ENCODE measurements around the gene NDUFS2.

GRCh38 chr1:161177936-161178244 lies 24.3 kb upstream of the NDUFS2 start:
- no peak for TF ChIP-seq CTCF (IDR thresholded peaks at IDR 0.05; ENCODE audit: low read depth, low read length, poor library complexity, severe bottlenecking)
- TF ChIP-seq EZH2phosphoT487 (IDR thresholded peaks at IDR 0.05; ENCODE audit: borderline replicate concordance, low read length), result no peak

Measured in DOHH2 (cell line).